IPS DF 4.7 (cell line): ENCODE data around the gene NARF.
"Not testable (repeated sequence)": the region's sequence is repeated elsewhere in the genome, so short reads cannot be mapped to it uniquely, and the experiment has no call there.

Experiments used
- DNase-seq: peaks from one replicate; pipeline ENCODE4 v3.0.0-alpha.2; 2013; ENCODE audit warnings: low spot score; ENCODE audit errors: extremely low read depth

The NARF gene

GRCh38 chr17:82529914-82530300 lies 71.4 kb downstream of the NARF start:
- DNase-seq: no peak

- DNase-seq: no peak
Observed at GRCh38 chr17:82531431-82531881, 72.9 kb downstream of the NARF start.

GRCh38 chr17:82534401-82534812 lies 75.9 kb downstream of the NARF start:
- no peak for DNase-seq

GRCh38 chr17:82536512-82537201 lies 78.1 kb downstream of the NARF start:
- no peak for DNase-seq

- not testable (repeated sequence) for DNase-seq
Observed at GRCh38 chr17:82537228-82537627, 78.7 kb downstream of the NARF start.

GRCh38 chr17:82539076-82539475 lies 80.5 kb downstream of the NARF start:
- DNase-seq: not testable (repeated sequence)
